Transverse colon (tissue), 4 donors: ENCODE results near the gene SNX22.

Source experiments
- EP300 ChIP-seq: sonication (generic); formaldehyde crosslinking; IDR thresholded peaks from one replicate; pipeline ENCODE4 v1.6.1; 2017; ENCODE audit warnings: antibody characterized with exemption, low read depth
- POLR2AphosphoS5 ChIP-seq, 3 donors: sonication (generic); formaldehyde crosslinking; IDR thresholded peaks; one replicate each; pipeline ENCODE4 v1.6.1; 2016; ENCODE audit warnings: antibody characterized with exemption in 3 of 3
- TF ChIP-seq, protein P1 (sequence below), 5 experiments: fragments of 200-600 bp in 3 of 5; fragments of 450-650 bp in 2 of 5; sonication (generic) in 3 of 5; IDR thresholded peaks; 1 replicate in 2 of 5; 2 replicates in 3 of 5; pipeline ENCODE4 v1.5.1; 2016 to 2017; ENCODE audit warnings: antibody characterized with exemption in 5 of 5, inconsistent platforms in 3 of 5, mild to moderate bottlenecking in 2 of 5, moderate library complexity in 1 of 5

DNA sequence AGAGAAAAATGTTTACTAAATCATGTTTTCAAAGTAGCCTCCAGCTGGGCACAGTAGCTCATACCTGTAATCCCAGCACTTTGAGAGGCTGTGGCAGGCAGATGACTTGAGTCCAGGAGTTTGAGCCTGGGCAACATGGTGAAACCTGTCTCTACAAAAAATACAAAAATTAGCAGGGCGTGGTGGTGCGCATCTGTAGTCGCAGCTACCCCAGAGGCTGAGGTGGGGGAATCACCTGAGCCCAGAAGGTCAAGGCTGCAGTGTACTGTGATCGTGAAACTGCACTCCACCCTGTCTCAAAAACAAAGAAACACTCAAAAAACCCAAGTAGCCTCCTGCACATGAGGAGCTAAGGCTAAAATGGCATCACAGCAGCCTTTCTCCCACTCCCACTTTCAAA, 12.9 kb downstream of the SNX22 start:
- TF ChIP-seq, protein P1, sequence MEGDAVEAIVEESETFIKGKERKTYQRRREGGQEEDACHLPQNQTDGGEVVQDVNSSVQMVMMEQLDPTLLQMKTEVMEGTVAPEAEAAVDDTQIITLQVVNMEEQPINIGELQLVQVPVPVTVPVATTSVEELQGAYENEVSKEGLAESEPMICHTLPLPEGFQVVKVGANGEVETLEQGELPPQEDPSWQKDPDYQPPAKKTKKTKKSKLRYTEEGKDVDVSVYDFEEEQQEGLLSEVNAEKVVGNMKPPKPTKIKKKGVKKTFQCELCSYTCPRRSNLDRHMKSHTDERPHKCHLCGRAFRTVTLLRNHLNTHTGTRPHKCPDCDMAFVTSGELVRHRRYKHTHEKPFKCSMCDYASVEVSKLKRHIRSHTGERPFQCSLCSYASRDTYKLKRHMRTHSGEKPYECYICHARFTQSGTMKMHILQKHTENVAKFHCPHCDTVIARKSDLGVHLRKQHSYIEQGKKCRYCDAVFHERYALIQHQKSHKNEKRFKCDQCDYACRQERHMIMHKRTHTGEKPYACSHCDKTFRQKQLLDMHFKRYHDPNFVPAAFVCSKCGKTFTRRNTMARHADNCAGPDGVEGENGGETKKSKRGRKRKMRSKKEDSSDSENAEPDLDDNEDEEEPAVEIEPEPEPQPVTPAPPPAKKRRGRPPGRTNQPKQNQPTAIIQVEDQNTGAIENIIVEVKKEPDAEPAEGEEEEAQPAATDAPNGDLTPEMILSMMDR (IDR thresholded peaks at IDR 0.05), result no peak
- TF ChIP-seq POLR2AphosphoS5 (IDR thresholded peaks at IDR 0.05) (no peak), EP300 (no peak)
